Retinal pigment epithelial cell (primary cell): Measurements from ENCODE around the gene ZNF778.

Experiments used
- DNase-seq: peaks from one replicate; pipeline ENCODE4 v3.0.0-alpha.2; 2010; ENCODE audit warnings: low read depth
- H3K4me3 ChIP-seq: 2 replicates; pipeline ENCODE4 v1.5.1; 2011; ENCODE audit warnings: mild to moderate bottlenecking, low read length, control low read depth, moderate library complexity
- TF ChIP-seq, protein P1 (sequence below): conservative IDR thresholded peaks from 2 replicates; pipeline ENCODE4 v1.5.1; 2011; ENCODE audit warnings: low read depth, low read length, control low read depth, inconsistent platforms

ZNF778 gene

DNA sequence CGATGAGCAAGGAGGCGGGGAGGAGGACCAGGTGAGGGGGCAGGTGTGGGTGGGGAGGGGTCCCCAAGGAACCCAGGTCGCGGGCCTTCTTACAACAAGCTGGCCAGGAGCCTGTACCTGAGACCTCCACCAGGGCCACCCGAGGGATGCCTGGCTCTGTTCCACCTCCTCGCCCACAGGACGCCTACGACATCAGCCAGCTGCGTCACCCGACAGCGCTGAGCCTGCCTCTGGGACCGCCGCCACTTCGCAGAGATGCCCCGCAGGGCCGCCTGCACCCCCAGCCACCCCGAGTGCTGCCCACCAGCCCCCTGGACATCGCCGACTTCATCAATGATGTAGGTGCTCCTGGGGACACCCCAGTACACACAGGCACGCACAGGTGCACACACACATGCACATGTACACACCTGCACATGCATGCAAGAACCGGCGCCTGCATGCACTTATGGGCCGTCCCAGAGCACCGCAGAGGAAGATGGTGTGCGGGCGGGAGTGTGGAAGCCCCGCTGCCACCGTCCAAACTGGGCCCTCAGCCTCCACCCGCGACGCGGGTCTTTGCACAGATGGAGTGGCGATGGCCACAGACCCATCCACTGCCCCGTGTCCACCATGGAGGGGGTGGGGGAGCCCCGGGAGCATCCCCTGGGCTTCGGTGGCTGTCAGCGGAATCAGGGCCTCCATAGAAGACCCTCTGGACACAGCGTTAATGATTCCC is 23.8 kb upstream of the ZNF778 start:
- DNase-seq = no peak
- no peak overlapping the region for H3K4me3 ChIP-seq
- TF ChIP-seq, protein P1, sequence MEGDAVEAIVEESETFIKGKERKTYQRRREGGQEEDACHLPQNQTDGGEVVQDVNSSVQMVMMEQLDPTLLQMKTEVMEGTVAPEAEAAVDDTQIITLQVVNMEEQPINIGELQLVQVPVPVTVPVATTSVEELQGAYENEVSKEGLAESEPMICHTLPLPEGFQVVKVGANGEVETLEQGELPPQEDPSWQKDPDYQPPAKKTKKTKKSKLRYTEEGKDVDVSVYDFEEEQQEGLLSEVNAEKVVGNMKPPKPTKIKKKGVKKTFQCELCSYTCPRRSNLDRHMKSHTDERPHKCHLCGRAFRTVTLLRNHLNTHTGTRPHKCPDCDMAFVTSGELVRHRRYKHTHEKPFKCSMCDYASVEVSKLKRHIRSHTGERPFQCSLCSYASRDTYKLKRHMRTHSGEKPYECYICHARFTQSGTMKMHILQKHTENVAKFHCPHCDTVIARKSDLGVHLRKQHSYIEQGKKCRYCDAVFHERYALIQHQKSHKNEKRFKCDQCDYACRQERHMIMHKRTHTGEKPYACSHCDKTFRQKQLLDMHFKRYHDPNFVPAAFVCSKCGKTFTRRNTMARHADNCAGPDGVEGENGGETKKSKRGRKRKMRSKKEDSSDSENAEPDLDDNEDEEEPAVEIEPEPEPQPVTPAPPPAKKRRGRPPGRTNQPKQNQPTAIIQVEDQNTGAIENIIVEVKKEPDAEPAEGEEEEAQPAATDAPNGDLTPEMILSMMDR = no peak

DNA sequence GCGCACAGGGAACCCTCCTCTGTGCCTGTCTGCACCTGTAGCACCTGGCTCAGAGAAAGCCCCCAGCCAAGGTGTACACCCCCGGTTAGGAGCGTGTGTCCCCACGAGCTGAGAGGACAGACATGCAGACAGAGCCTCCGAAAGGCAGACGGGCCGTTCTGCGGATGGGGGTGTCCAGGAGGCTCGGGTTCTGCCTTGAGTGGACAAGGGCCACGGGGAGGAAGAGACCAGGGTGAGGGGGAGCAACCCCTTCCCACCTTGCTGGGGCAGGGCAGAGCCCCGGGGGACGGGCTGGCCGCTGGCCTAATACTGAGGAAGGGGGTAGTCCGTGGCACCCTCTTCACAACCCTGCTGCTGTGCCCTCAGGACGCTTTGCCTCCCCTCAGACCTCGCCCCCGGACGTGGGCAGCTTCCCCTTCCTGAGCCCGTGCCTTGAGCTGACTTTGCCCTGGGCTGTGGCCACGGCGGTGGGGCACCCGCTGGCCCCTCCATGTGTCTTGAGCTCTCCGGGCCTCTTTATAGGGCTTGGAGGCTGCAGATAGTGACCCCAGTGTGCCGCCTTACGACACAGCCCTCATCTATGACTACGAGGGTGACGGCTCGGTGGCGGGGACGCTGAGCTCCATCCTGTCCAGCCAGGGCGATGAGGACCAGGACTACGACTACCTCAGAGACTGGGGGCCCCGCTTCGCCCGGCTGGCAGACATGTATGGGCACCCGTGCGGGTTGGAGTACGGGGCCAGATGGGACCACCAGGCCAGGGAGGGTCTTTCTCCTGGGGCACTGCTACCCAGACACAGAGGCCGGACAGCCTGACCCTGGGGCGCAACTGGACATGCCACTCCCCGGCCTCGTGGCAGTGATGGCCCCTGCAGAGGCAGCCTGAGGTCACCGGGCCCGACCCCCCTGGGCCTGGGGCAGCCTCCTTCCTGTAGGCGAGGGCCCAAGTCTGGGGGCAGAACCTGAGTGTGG is 22.9 kb upstream of the ZNF778 start:
- TF ChIP-seq, protein P1 = no peak
- H3K4me3 ChIP-seq = no peak overlapping the region
- DNase-seq = no peak

DNA sequence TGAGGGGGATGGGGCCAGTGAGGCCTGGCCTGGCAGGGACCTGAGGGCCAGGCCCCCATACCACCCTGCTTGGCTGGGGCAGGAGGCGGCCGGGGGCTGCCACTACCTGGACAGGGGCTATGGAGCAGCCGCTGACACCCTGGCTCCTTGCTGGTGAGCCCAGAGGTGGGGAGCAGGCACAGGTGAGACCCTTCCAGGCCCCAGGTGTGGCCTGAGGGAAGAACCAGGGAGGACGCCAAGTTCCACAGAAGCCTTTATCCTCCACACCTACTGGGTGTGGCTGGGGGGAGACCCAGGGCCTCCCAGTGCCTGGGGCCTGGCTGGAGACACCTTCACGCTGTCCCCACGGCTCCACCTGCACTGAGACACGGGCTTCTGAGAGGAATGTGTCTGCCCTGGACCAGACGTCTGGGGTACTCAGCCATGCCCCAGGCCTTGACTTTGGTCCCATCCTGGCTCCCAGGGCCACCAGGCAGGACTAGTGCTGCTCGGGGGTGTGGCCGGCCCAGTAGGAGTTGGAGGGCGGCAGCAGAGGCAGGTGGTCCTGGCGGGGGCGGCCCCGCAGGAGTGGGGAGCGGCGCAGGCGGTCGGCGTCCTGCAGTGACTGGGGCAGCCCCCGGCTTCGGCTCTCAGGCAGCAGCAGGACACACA is 21.9 kb upstream of the ZNF778 start:
- DNase-seq = no peak
- H3K4me3 ChIP-seq = no peak overlapping the region
- TF ChIP-seq, protein P1 = no peak

DNA sequence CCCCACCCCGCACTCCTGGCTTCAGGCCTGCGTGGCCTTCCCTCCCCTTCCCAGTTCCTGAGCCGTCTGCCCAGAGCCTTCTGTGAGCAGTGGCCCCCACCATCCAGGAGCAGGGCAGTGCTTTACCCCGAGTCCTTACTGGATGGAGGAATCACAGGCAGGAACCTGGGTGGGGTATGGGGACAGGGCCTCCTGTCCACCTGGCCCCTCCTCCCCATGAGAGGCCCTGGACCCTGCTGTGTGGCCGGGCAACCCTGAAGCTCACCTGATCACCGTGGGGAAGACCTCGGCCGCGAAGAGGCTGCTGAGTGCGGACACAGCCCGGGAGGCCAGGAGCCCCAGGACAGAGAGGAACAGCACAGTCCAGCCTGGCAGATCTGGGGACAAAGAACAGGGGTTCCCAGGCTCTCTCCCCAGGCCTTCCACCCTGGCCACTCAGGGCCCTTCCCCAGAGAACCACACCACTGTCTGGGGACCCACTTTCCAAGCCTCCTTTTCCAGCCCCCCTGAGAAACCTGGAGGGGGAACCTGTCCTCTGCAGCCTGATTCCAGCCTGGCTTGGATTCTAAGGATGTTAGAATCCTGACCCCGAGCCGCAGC is 20.4 kb upstream of the ZNF778 start:
- no peak for DNase-seq
- H3K4me3 ChIP-seq = no peak overlapping the region
- TF ChIP-seq, protein P1 = no peak

DNA sequence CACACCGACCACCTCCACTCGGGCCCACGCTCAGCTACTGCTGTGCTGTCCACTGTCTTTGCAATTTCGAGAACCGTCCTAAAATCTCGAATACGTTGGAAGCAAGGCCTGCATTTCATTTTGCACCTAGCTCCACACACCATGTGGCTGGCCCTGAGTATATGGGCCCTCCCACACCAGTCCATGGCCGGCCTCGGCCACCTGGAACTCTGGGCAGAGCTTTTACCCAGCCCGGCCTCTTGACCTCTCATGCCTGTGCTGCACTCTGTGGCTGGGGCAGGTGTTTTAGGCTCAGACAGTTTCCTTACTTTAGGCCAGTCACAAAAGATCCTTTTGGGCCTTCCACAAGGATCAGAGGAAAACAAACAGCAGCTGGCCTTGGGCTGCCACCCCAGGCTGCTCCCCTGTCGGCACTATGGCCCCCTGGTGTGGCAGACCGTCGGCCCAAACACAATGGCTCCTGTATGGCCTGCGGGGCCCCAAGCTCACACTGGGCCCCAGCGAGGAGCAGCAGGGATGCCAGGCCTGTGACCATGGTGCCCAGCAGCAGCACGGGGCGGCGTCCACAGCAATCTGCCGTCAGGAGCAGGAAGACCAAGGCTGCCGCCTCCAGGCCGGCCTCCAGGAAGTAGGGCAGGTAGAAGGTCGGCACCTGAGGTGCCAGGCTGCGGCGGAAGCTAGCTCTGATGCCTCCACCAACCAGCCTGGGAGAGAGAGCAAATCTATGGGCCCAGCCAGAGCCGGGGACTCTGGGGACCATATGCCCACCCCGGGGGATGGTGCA is 19.7 kb upstream of the ZNF778 start:
- DNase-seq = no peak
- no peak overlapping the region for H3K4me3 ChIP-seq
- TF ChIP-seq, protein P1 = no peak
